K562 (cell line): ENCODE measurements around the gene ITGAV. TPM values are rescaled to one million over a fixed set of nuclear protein-coding genes. Genes with fewer than 3 reads are reported as not detected.

Experiments used
- ATAC-seq: fragments of 200-7000 bp; cut with Tn5 transposase; 3 replicates; pipeline ENCODE4 v1.9.1; 2020; ENCODE audit warnings: moderate library complexity
- BruUV-seq: library from RNA; stranded (reverse); fragments of 400-500 nt; replicated peaks from 2 replicates; lab custom pipeline; 2021; lab: Mats Ljungman, UMichigan
- CTCF ChIA-PET: fragments of 300-600 bp; formaldehyde crosslinking; extraction: SDS; loops from one replicate; lab custom pipeline; 2021; ENCODE audit warnings: low intra/inter-chr PET ratio; lab: Yijun Ruan, JAX
- POLR2A ChIA-PET: fragments of 300-600, 350-650 bp; sonication (Branson Sonifier 250); formaldehyde crosslinking; extraction: SDS; loops from one replicate; lab custom pipeline; 2021; ENCODE audit warnings: antibody characterized with exemption, inconsistent platforms; lab: Yijun Ruan, JAX
- DNase-seq, 4 experiments: peaks; one replicate each; pipeline versions ENCODE4 v3.0.0 to v3.0.0-alpha.2; 2011 to 2018; ENCODE audit warnings: low spot score in 3 of 4, mixed read lengths in 3 of 4; ENCODE audit errors: extremely low read depth in 1 of 4
- FAIRE-seq: peaks from 2 replicates; lab custom pipeline; 2011; peaks lifted over from hg19 to GRCh38; lab: Jason Lieb, UNC
- H2AFZ ChIP-seq: 2 replicates; pipeline ENCODE4 v1.6.0; 2011; ENCODE audit warnings: low read depth, low read length, control low read depth, inconsistent platforms
- H3K27ac ChIP-seq: fragments of 200-600 bp; 3 replicates; pipeline ENCODE4 v1.8.0; 2011; ENCODE audit warnings: low read depth, mild to moderate bottlenecking, control low read depth, inconsistent platforms, low read length, moderate library complexity, mixed read lengths; ENCODE audit errors: extremely low read depth
- H3K27me3 ChIP-seq, 2 experiments: fragments of 300-600 bp in 1 of 2; 2 replicates in 1 of 2; 3 replicates in 1 of 2; pipeline versions ENCODE4 v1.6.0 to v1.8.0; 2011; ENCODE audit warnings: inconsistent platforms in 2 of 2, low read length in 2 of 2, mild to moderate bottlenecking in 1 of 2, mixed read lengths in 1 of 2, moderate library complexity in 1 of 2; ENCODE audit not compliant: control insufficient read depth in 2 of 2, insufficient read depth in 2 of 2
- H3K36me3 ChIP-seq: fragments of 300-600 bp; 3 replicates; pipeline ENCODE4 v1.8.0; 2011; ENCODE audit warnings: mild to moderate bottlenecking, low read length, inconsistent platforms; ENCODE audit not compliant: control insufficient read depth, insufficient read depth
- H3K4me1 ChIP-seq, 2 experiments: fragments of 200-600 bp in 1 of 2; replicated peaks in 1 of 2; 2 replicates in 1 of 2; 3 replicates in 1 of 2; pipeline versions ENCODE4 v1.5.1 to v1.8.0; 2011; ENCODE audit warnings: inconsistent platforms in 2 of 2, low read length in 2 of 2, mild to moderate bottlenecking in 1 of 2, mixed read lengths in 1 of 2, moderate library complexity in 1 of 2; ENCODE audit not compliant: control insufficient read depth in 2 of 2, insufficient read depth in 2 of 2
- H3K4me2 ChIP-seq: 2 replicates; pipeline ENCODE4 v1.6.1; 2011; ENCODE audit warnings: low read length, control low read depth, inconsistent platforms, mixed read lengths; ENCODE audit not compliant: insufficient read depth
- H3K4me3 ChIP-seq: fragments of 200-600 bp; sonication (generic), shearing (Covaris generic); 2 replicates; pipeline ENCODE4 v1.5.1; 2016; ENCODE audit warnings: control low read depth, inconsistent platforms
- H3K79me2 ChIP-seq: fragments of 200-600 bp; 3 replicates; pipeline ENCODE4 v1.8.0; 2011; ENCODE audit warnings: low read length, inconsistent platforms; ENCODE audit not compliant: control insufficient read depth, insufficient read depth
- H3K9ac ChIP-seq, 2 experiments: 2 replicates each; pipeline versions ENCODE4 v1.6.0 to v1.6.1; 2011; ENCODE audit warnings: low read depth in 2 of 2, low read length in 2 of 2, control low read depth in 1 of 2, inconsistent platforms in 1 of 2, mild to moderate bottlenecking in 1 of 2, mixed read lengths in 1 of 2; ENCODE audit not compliant: insufficient read depth in 1 of 2
- H3K9me1 ChIP-seq: one replicate; pipeline ENCODE4 v1.6.0; 2011; ENCODE audit warnings: inconsistent platforms, mild to moderate bottlenecking, low read length, moderate library complexity; ENCODE audit not compliant: control insufficient read depth, insufficient read depth
- H3K9me3 ChIP-seq: replicated peaks from 2 replicates; pipeline ENCODE4 v1.5.1; 2011; ENCODE audit warnings: low read depth, low read length, inconsistent platforms; ENCODE audit not compliant: control insufficient read depth, insufficient read depth
- H4K20me1 ChIP-seq: replicated peaks from 2 replicates; pipeline ENCODE4 v1.6.1; 2011; ENCODE audit warnings: low read length, inconsistent platforms, mixed read lengths; ENCODE audit not compliant: control insufficient read depth, insufficient read depth
- KHSRP ChIP-seq: fragments of 450-650 bp; IDR thresholded peaks from 2 replicates; pipeline ENCODE4 v1.6.1; 2017
- NFIC ChIP-seq: fragments of 450-650 bp; IDR thresholded peaks from 2 replicates; pipeline ENCODE4 v1.6.1; 2017; ENCODE audit warnings: mild to moderate bottlenecking, inconsistent platforms
- NUFIP1 ChIP-seq: fragments of 450-650 bp; IDR thresholded peaks from 2 replicates; pipeline ENCODE4 v1.6.1; 2018; ENCODE audit not compliant: partially characterized antibody
- PTTG1 ChIP-seq: fragments of 450-650 bp; IDR thresholded peaks from 2 replicates; pipeline ENCODE4 v1.6.1; 2016; ENCODE audit warnings: low read depth, mild to moderate bottlenecking, missing genetic modification characterization, missing compliant biosample characterization
- SAFB2 ChIP-seq: fragments of 200-400 bp; formaldehyde crosslinking; IDR thresholded peaks from 2 replicates; pipeline ENCODE4 v1.6.1; 2018; ENCODE audit warnings: borderline replicate concordance, low read length, low read depth, moderate library complexity; ENCODE audit not compliant: severe bottlenecking
- ZBTB1 ChIP-seq: sonication (generic); formaldehyde crosslinking; IDR thresholded peaks from 2 replicates; pipeline ENCODE4 v1.8.1; 2023; ENCODE audit warnings: missing genetic modification reagents, low read depth, mild to moderate bottlenecking, borderline replicate concordance
- WGBS: fragments of 100-300 bp; shearing (Covaris generic); methylation state at CpG from one replicate; pipeline ENCODE4 v1.1.6; 2016; ENCODE audit warnings: low coverage, mixed read lengths; ENCODE audit not compliant: insufficient coverage; ENCODE audit errors: missing lambda C conversion rate; 5-methylcytosine and 5-hydroxymethylcytosine counted together
- in situ Hi-C: fragments of 300-500 bp; cut with MboI; formaldehyde crosslinking; loops from 4 replicates; pipeline ENCODE4 v1.15.0; 2018; ENCODE audit warnings: inconsistent platforms, mixed read lengths
- intact Hi-C: fragments of 100-400 bp; cut with micrococcal nuclease; formaldehyde crosslinking; loops from 2 replicates; pipeline ENCODE4 v1.14.2; 2022
- polyA plus RNA-seq, 8 experiments: library from polyadenylated mRNA; depleted of rRNA in 4 of 8; stranded (reverse) in 5 of 8; unstranded in 3 of 8; fragments of >200 nt; fragmentation: Nextera tagmentation in 2 of 8; fragmentation: Illumina TruSeq in 1 of 8; extraction: Ambion mirVana in 2 of 8; extraction: Trizol in 1 of 8; gene quantifications; 2 replicates each; pipeline versions ENCODE4 v1.2.1 to v1.2.3, GENCODE V29; 2011 to 2014; ENCODE audit warnings: inconsistent platforms in 1 of 8, missing spikeins in 1 of 8
- total RNA-seq, 7 experiments: library from RNA; depleted of rRNA in 6 of 7; stranded (reverse); fragments of >200 nt in 6 of 7; fragmentation: Illumina TruSeq in 2 of 7; extraction: Trizol in 2 of 7; gene quantifications; 2 replicates each; pipeline versions ENCODE4 v1.2.1 to v1.2.3, GENCODE V29; 2011 to 2021; ENCODE audit warnings: low replicate concordance in 1 of 7

Gene ITGAV
- total and polyA plus RNA-seq, 9 of the 15 experiments (the other 6 are each of a cell fraction or from before 2014, with no cell fraction given): 3.7 to 17.7 (median 10.7) TPM

DNA sequence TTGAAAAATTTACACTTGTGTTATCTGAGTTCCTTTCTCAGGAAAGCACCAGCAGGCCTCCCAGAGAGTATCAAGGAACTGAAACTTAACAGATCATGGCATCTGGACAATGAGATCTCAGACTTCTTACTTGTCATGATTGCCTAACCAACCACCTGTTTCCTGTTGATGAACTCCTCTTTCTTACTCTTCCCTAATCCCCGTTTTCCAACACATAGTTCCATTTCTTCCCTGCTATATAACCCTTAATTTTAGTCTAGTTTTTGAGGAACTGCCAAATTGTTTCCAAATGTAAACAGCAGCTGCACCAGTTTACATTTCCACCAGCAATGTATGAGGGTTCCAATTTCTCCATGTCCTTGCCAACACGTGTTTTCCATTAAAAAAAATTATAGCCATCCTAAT lies 98.0 kb downstream of the ITGAV start (continued):
- TF ChIP-seq ZBTB1: no peak
- no peak for TF ChIP-seq KHSRP
- TF ChIP-seq SAFB2: no peak

GRCh38 chr2:186688813-186689212 lies 99.0 kb downstream of the ITGAV start:
- peaks cover 9% of the 10 kb centered on the region in 2 experiments for H3K27me3 ChIP-seq
- DNase-seq (no peak), FAIRE-seq (no peak), ATAC-seq (no peak)
- H2AFZ ChIP-seq: no peak overlapping the region
- H3K4me2 ChIP-seq: no peak overlapping the region
- no peaks in the 10 kb centered on the region for H4K20me1 ChIP-seq
- H3K4me1 ChIP-seq: peaks cover 0 to 3% of the 10 kb centered on the region in 2 experiments; a peak in 2 of 5 replicates
- H3K9ac ChIP-seq: no peak overlapping the region
- no peak for TF ChIP-seq PTTG1 (tag)
- TF ChIP-seq NUFIP1: no peak
- TF ChIP-seq NFIC: no peak
- no peaks in the 10 kb centered on the region for H3K79me2 ChIP-seq
- H3K9me3 ChIP-seq: no peaks in the 10 kb centered on the region
- H3K36me3 ChIP-seq: no peaks in the 10 kb centered on the region
- H3K27ac ChIP-seq: no peak overlapping the region
- ChIA-PET CTCF (no interaction called here), POLR2A (no interaction called here)
- in situ Hi-C loops (no loop called here), intact Hi-C loops (no loop called here)
- H3K4me3 ChIP-seq: no peak overlapping the region
- WGBS: 12% methylated on average over 3 of the region's 3 CpGs
- no TSS peak for BruUV-seq
- H3K9me1 ChIP-seq: no peaks in the 10 kb centered on the region
